Measurements from ENCODE around the gene GTF2E1.

Gene GTF2E1

DNA sequence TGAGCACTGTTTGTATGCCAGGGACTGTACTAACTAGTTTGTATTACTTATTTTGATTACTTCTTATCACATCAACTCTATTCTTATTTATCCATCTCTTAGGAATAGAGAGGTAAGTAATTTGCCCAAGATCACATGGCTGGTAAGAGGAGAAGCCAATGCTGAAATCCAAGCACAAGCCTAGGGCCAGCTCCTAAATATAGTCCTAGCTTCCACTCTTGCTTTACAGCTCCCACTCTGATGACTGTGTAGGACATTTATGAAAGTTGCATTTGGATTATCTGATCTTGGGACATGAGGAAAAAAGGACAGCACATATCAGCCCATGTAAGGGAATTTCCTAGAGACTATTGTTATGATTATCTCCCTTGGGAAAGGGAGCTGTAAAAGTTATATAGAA lies 58.1 kb downstream of the GTF2E1 start:
- TF ChIP-seq RAD21 (IDR thresholded peaks at IDR 0.05; ENCODE audit: low read depth) (no peak), CREB1 (IDR thresholded peaks at IDR 0.05; ENCODE audit: low read depth) (no peak), EP300 (IDR thresholded peaks at IDR 0.05; ENCODE audit: borderline replicate concordance) (no peak)

DNA sequence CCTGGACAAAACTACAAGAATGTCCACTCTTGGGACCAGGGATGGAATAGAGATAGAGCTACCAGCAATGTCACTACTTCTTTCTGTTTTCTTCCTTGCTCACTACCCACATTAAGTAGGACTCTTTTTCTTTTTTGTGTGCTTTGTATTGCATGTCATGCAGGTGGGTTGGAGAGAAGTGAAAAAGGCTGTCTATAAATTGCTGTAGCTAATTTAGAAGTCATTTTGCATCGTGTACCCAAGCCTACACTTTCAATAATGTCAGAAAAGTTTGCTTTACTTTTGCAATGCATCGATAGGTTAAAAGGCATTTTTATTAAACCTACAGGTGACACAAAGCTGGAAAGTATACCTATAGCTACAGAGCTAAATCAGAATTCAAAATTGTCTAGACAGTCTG lies 58.9 kb downstream of the GTF2E1 start:
- TF ChIP-seq, protein P1, sequence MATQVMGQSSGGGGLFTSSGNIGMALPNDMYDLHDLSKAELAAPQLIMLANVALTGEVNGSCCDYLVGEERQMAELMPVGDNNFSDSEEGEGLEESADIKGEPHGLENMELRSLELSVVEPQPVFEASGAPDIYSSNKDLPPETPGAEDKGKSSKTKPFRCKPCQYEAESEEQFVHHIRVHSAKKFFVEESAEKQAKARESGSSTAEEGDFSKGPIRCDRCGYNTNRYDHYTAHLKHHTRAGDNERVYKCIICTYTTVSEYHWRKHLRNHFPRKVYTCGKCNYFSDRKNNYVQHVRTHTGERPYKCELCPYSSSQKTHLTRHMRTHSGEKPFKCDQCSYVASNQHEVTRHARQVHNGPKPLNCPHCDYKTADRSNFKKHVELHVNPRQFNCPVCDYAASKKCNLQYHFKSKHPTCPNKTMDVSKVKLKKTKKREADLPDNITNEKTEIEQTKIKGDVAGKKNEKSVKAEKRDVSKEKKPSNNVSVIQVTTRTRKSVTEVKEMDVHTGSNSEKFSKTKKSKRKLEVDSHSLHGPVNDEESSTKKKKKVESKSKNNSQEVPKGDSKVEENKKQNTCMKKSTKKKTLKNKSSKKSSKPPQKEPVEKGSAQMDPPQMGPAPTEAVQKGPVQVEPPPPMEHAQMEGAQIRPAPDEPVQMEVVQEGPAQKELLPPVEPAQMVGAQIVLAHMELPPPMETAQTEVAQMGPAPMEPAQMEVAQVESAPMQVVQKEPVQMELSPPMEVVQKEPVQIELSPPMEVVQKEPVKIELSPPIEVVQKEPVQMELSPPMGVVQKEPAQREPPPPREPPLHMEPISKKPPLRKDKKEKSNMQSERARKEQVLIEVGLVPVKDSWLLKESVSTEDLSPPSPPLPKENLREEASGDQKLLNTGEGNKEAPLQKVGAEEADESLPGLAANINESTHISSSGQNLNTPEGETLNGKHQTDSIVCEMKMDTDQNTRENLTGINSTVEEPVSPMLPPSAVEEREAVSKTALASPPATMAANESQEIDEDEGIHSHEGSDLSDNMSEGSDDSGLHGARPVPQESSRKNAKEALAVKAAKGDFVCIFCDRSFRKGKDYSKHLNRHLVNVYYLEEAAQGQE (IDR thresholded peaks at IDR 0.05; ENCODE audit: low read depth) = no peak
- TF ChIP-seq EGR1 (IDR thresholded peaks at IDR 0.05) (no peak), EP300 (IDR thresholded peaks at IDR 0.05; ENCODE audit: borderline replicate concordance) (no peak), CREB1 (IDR thresholded peaks at IDR 0.05; ENCODE audit: low read depth) (no peak), RAD21 (IDR thresholded peaks at IDR 0.05; ENCODE audit: low read depth) (no peak), YY1 (IDR thresholded peaks at IDR 0.05; ENCODE audit: low read depth) (no peak), TAF1 (IDR thresholded peaks at IDR 0.05; ENCODE audit: low read depth) (no peak), NFIC (IDR thresholded peaks at IDR 0.05) (no peak), FOXM1 (IDR thresholded peaks at IDR 0.05; ENCODE audit: borderline replicate concordance, low read depth) (no peak), TCF12 (IDR thresholded peaks at IDR 0.05; ENCODE audit: low read depth) (no peak), ZBTB7A (IDR thresholded peaks at IDR 0.05; ENCODE audit: low read depth) (no peak), TEAD4 (IDR thresholded peaks at IDR 0.05) (no peak), CEBPB (IDR thresholded peaks at IDR 0.05) (no peak)
- TF ChIP-seq, protein P2, sequence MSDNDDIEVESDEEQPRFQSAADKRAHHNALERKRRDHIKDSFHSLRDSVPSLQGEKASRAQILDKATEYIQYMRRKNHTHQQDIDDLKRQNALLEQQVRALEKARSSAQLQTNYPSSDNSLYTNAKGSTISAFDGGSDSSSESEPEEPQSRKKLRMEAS (IDR thresholded peaks at IDR 0.05) = no peak
- TF ChIP-seq, protein P3, sequence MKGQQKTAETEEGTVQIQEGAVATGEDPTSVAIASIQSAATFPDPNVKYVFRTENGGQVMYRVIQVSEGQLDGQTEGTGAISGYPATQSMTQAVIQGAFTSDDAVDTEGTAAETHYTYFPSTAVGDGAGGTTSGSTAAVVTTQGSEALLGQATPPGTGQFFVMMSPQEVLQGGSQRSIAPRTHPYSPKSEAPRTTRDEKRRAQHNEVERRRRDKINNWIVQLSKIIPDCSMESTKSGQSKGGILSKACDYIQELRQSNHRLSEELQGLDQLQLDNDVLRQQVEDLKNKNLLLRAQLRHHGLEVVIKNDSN (IDR thresholded peaks at IDR 0.05) = no peak

DNA sequence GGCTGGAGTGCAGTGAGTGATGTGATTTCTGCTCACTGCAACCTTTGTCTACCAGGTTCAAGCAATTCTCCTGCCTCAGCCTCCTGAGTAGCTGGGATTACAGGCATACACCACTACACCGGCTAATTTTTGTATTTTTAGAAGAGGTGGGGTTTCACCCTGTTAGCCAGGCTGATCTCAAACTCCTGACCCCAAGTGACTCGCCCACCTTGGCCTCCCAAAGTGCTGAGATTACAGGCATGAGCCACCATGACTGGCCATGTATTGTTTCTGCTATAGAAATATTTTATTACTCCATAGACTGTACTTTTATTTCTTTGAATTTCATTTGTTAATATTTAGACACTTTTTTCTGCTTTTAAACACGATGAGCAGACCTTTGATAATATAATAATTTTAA lies 60.4 kb downstream of the GTF2E1 start:
- no peak for TF ChIP-seq TEAD4 (IDR thresholded peaks at IDR 0.05)
- no peak for TF ChIP-seq CREB1 (IDR thresholded peaks at IDR 0.05; ENCODE audit: low read depth)
- no peak for TF ChIP-seq TAF1 (IDR thresholded peaks at IDR 0.05; ENCODE audit: low read depth)
- TF ChIP-seq ZBTB7A (IDR thresholded peaks at IDR 0.05; ENCODE audit: low read depth) = no peak
- TF ChIP-seq TCF12 (IDR thresholded peaks at IDR 0.05; ENCODE audit: low read depth) = no peak
- no peak for TF ChIP-seq RAD21 (IDR thresholded peaks at IDR 0.05; ENCODE audit: low read depth)
- TF ChIP-seq EP300 (IDR thresholded peaks at IDR 0.05; ENCODE audit: borderline replicate concordance) = no peak
- TF ChIP-seq CEBPB (IDR thresholded peaks at IDR 0.05) = no peak
- TF ChIP-seq, protein P2 (IDR thresholded peaks at IDR 0.05) = no peak
- no peak for TF ChIP-seq FOXM1 (IDR thresholded peaks at IDR 0.05; ENCODE audit: borderline replicate concordance, low read depth)
- no peak for TF ChIP-seq NFIC (IDR thresholded peaks at IDR 0.05)
- TF ChIP-seq, protein P3 (IDR thresholded peaks at IDR 0.05) = no peak
- no peak for TF ChIP-seq EGR1 (IDR thresholded peaks at IDR 0.05)
- TF ChIP-seq, protein P1 (IDR thresholded peaks at IDR 0.05; ENCODE audit: low read depth) = no peak
- TF ChIP-seq YY1 (IDR thresholded peaks at IDR 0.05; ENCODE audit: low read depth) = no peak

DNA sequence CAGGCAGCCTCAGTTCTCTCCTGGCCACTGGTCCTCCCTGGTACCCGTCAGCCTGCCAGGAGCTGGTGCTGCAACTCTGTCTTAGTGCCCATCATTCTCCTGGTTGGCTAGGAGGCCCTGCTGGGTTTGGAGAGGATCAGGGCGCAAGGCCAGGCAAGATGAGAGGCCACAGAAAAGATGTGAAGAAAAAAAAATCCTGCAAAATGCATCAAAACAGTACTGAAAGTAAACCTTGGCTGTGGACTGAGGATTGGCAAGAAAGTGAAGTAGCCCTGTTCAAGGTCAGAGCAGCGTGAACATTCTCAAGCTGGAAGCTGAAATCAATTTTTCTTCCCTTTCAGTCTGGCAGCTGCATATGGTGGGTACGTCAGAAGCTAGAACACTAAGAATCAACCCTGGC lies 74.2 kb downstream of the GTF2E1 start:
- TF ChIP-seq ZBTB7A (IDR thresholded peaks at IDR 0.05; ENCODE audit: low read depth) (no peak), RAD21 (IDR thresholded peaks at IDR 0.05; ENCODE audit: low read depth) (no peak), NFIC (IDR thresholded peaks at IDR 0.05) (no peak), EP300 (IDR thresholded peaks at IDR 0.05; ENCODE audit: borderline replicate concordance) (no peak), TAF1 (IDR thresholded peaks at IDR 0.05; ENCODE audit: low read depth) (no peak), FOXM1 (IDR thresholded peaks at IDR 0.05; ENCODE audit: borderline replicate concordance, low read depth) (no peak), YY1 (IDR thresholded peaks at IDR 0.05; ENCODE audit: low read depth) (no peak), TEAD4 (IDR thresholded peaks at IDR 0.05) (no peak), EGR1 (IDR thresholded peaks at IDR 0.05) (no peak), CEBPB (IDR thresholded peaks at IDR 0.05) (no peak), CREB1 (IDR thresholded peaks at IDR 0.05; ENCODE audit: low read depth) (no peak), TCF12 (IDR thresholded peaks at IDR 0.05; ENCODE audit: low read depth) (no peak)
- TF ChIP-seq, protein P3 (IDR thresholded peaks at IDR 0.05) = no peak
- TF ChIP-seq, protein P2 (IDR thresholded peaks at IDR 0.05) = no peak
- TF ChIP-seq, protein P1 (IDR thresholded peaks at IDR 0.05; ENCODE audit: low read depth) = no peak
